A673 (cell line): ENCODE measurements around the gene VTI1A.

ENCODE experiments used
- EZH2 ChIP-seq: fragments of 200-600 bp; sonication (generic); IDR thresholded peaks from 2 replicates; pipeline ENCODE4 v1.6.1; 2017; ENCODE audit warnings: borderline replicate concordance, low read depth, mild to moderate bottlenecking, mixed read lengths, antibody characterized with exemption, low read length; ENCODE audit not compliant: poor library complexity, severe bottlenecking
- TF ChIP-seq, protein P1 (sequence below): fragments of 300-800, 200-600 bp; sonication (generic); conservative IDR thresholded peaks from 2 replicates; pipeline ENCODE4 v1.5.1; 2017; ENCODE audit warnings: low read depth, mild to moderate bottlenecking, antibody characterized with exemption, low read length, moderate library complexity, mixed read lengths

DNA sequence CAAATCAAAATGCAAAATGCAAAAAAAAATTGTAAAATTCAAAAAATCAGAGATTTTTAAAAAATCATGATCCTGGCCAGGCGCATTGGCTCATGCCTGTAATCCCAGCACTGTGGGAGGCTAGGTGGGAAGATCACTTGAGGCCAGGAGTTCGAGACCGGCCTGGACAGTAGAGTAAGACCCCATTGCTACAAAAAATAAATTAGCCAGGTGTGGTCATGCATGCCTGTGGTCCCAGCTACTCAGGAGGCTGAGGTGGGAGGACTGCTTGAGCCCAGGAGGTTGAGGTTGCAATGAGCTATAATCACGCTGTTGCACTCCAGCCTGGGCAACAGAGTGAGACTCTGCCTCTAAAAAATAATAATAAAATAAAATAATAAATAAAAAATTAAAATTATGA, 347.2 kb downstream of the VTI1A start:
- TF ChIP-seq, protein P1, sequence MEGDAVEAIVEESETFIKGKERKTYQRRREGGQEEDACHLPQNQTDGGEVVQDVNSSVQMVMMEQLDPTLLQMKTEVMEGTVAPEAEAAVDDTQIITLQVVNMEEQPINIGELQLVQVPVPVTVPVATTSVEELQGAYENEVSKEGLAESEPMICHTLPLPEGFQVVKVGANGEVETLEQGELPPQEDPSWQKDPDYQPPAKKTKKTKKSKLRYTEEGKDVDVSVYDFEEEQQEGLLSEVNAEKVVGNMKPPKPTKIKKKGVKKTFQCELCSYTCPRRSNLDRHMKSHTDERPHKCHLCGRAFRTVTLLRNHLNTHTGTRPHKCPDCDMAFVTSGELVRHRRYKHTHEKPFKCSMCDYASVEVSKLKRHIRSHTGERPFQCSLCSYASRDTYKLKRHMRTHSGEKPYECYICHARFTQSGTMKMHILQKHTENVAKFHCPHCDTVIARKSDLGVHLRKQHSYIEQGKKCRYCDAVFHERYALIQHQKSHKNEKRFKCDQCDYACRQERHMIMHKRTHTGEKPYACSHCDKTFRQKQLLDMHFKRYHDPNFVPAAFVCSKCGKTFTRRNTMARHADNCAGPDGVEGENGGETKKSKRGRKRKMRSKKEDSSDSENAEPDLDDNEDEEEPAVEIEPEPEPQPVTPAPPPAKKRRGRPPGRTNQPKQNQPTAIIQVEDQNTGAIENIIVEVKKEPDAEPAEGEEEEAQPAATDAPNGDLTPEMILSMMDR: no peak
- TF ChIP-seq EZH2: no peak
